Measurements from ENCODE around the gene RPN2. TPM values are rescaled to one million over a fixed set of nuclear protein-coding genes. Genes with fewer than 3 reads are reported as not detected.
A peak's percentile ranks its signal among the peaks of the same experiment; 100 is the strongest.

Gene RPN2
- total and polyA plus RNA-seq, 9 of the 15 experiments (the other 6 are each of a cell fraction or from before 2014, with no cell fraction given) = 168 to 548 (median 325) TPM

- Histone ChIP-seq H3K27me3 (ENCODE audit: control insufficient read depth in 2 of 2, insufficient read depth in 2 of 2, low read length in 2 of 2) (peaks cover 23 to 66% of the 10 kb centered on the region in 2 experiments), H2AFZ (ENCODE audit: low read depth, low read length) (no peak overlapping the region), H3K36me3 (ENCODE audit: control insufficient read depth, insufficient read depth, low read length) (no peaks in the 10 kb centered on the region), H3K9ac (ENCODE audit: insufficient read depth in 1 of 2, low read depth in 2 of 2, low read length in 2 of 2) (no peak overlapping the region), H3K27ac (ENCODE audit: extremely low read depth, low read depth, low read length) (no peak overlapping the region), H4K20me1 (replicated peaks; ENCODE audit: control insufficient read depth, insufficient read depth, low read length) (peaks cover 6% of the 10 kb centered on the region; the same call in 1 of the 2 replicates), H3K4me3 (no peak overlapping the region), H3K9me3 (replicated peaks; ENCODE audit: control insufficient read depth, insufficient read depth, low read depth, low read length) (no peaks in the 10 kb centered on the region), H3K79me2 (ENCODE audit: control insufficient read depth, insufficient read depth, low read length) (no peaks in the 10 kb centered on the region), H3K4me1 (replicated peaks in 1 of 2; ENCODE audit: control insufficient read depth in 2 of 2, insufficient read depth in 2 of 2, low read length in 2 of 2) (peaks cover 0 to 11% of the 10 kb centered on the region in 2 experiments; a peak in 1 of 5 replicates), H3K4me2 (ENCODE audit: insufficient read depth, low read length) (no peak overlapping the region), H3K9me1 (ENCODE audit: control insufficient read depth, insufficient read depth, low read length) (no peaks in the 10 kb centered on the region)
- ChIA-PET CTCF (ENCODE audit: low intra/inter-chr PET ratio) (no interaction called here), POLR2A (interaction anchor here (0.7 kb wide), 1 partner anchor 24 kb away, joined by 3 read pairs; no protein-coding TSS in a partner anchor)
- ATAC-seq = no peak
- no TSS peak for BruUV-seq (replicated peaks)
- DNase-seq (ENCODE audit: extremely low read depth in 1 of 4, low spot score in 3 of 4) = no peak
- 12% methylated on average over 4 of the region's 4 CpGs for WGBS (ENCODE audit: insufficient coverage, low coverage, missing lambda C conversion rate)
- in situ Hi-C loops (cut with MboI) = no loop called here
- no peak for FAIRE-seq
- TF ChIP-seq, protein P1, sequence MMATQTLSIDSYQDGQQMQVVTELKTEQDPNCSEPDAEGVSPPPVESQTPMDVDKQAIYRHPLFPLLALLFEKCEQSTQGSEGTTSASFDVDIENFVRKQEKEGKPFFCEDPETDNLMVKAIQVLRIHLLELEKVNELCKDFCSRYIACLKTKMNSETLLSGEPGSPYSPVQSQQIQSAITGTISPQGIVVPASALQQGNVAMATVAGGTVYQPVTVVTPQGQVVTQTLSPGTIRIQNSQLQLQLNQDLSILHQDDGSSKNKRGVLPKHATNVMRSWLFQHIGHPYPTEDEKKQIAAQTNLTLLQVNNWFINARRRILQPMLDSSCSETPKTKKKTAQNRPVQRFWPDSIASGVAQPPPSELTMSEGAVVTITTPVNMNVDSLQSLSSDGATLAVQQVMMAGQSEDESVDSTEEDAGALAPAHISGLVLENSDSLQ (IDR thresholded peaks at IDR 0.05) = peak; percentile 59; the same call in 1 of the 2 replicates
- no peak for TF ChIP-seq SRSF9 (IDR thresholded peaks at IDR 0.05; ENCODE audit: borderline replicate concordance, low read depth, low read length)
- intact Hi-C loops (cut with micrococcal nuclease) = no loop called here
Observed at GRCh38 chr20:37260923-37261322, 81.8 kb downstream of the RPN2 start.

DNA sequence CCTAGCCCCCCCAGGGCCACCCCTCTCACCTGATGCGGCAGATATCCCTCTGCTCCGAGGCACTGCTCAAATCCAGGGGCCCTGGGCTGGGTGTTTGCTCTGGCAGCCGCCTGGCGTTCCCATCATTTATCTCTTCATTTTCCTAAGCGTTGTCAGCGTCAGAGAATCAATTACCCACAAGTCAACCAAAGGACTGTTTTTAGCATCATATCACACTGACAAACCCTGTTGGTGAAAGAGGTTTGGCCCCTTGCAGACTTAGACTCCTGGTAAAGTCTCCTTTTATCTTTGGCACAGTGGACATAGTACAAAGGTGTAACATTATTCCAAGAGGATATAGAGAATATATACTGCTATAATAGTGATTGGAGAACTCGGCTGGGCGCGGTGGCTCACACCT lies 82.6 kb downstream of the RPN2 start, which contains the start of gene GHRH:
Gene GHRH (minus strand): TSS at position 101 of the 400 bp plus-strand sequence. CDS start 4,925 bp downstream, outside the sequence.
- H3K4me1 ChIP-seq (replicated peaks in 1 of 2; ENCODE audit: control insufficient read depth in 2 of 2, insufficient read depth in 2 of 2, low read length in 2 of 2) = peaks cover 0 to 7% of the 10 kb centered on the region in 2 experiments; a peak in 1 of 5 replicates
- H2AFZ ChIP-seq (ENCODE audit: low read depth, low read length) = no peak within 1 kb of the TSS
- 27% methylated on average over 9 of the region's 9 CpGs for WGBS (ENCODE audit: insufficient coverage, low coverage, missing lambda C conversion rate)
- H3K27ac ChIP-seq (ENCODE audit: extremely low read depth, low read depth, low read length) = no peak within 1 kb of the TSS
- ChIA-PET CTCF (ENCODE audit: low intra/inter-chr PET ratio) (no interaction called here), POLR2A (interaction anchor here (1.0 kb wide), 1 partner anchor 121 kb away, joined by 3 read pairs; no protein-coding TSS in a partner anchor)
- H3K9me1 ChIP-seq (ENCODE audit: control insufficient read depth, insufficient read depth, low read length) = no peaks in the 10 kb centered on the region
- no peak for DNase-seq (ENCODE audit: extremely low read depth in 1 of 4, low spot score in 3 of 4)
- H3K4me3 ChIP-seq = no peak within 1 kb of the TSS
- no peak for FAIRE-seq
- H3K27me3 ChIP-seq (ENCODE audit: control insufficient read depth in 2 of 2, insufficient read depth in 2 of 2, low read length in 2 of 2) = peaks cover 21 to 58% of the 10 kb centered on the region in 2 experiments
- in situ Hi-C loops (cut with MboI) (no loop called here), intact Hi-C loops (cut with micrococcal nuclease) (no loop called here)
- H4K20me1 ChIP-seq (replicated peaks; ENCODE audit: control insufficient read depth, insufficient read depth, low read length) = peaks cover 3% of the 10 kb centered on the region; the same call in 1 of the 2 replicates
- no peak for ATAC-seq
- no peak within 1 kb of the TSS for H3K9ac ChIP-seq (ENCODE audit: insufficient read depth in 1 of 2, low read depth in 2 of 2, low read length in 2 of 2)
- no TSS peak for BruUV-seq (replicated peaks)
- no peak within 1 kb of the TSS for H3K4me2 ChIP-seq (ENCODE audit: insufficient read depth, low read length)
- H3K36me3 ChIP-seq (ENCODE audit: control insufficient read depth, insufficient read depth, low read length) = no peaks in the 10 kb centered on the region
- H3K9me3 ChIP-seq (replicated peaks; ENCODE audit: control insufficient read depth, insufficient read depth, low read depth, low read length) = no peaks in the 10 kb centered on the region
- H3K79me2 ChIP-seq (ENCODE audit: control insufficient read depth, insufficient read depth, low read length) = no peaks in the 10 kb centered on the region
- no peak for TF ChIP-seq BDP1 (IDR thresholded peaks at IDR 0.05; ENCODE audit: insufficient read depth, insufficient read length)
- TF ChIP-seq CCNT2 (IDR thresholded peaks at IDR 0.05; ENCODE audit: borderline replicate concordance, extremely low read depth, insufficient read length, low read depth, low read length) = no peak
- no peak for TF ChIP-seq CREB3 (tag; conservative IDR thresholded peaks at IDR 0.05; ENCODE audit: low read depth)
- no peak for TF ChIP-seq RBM15 (IDR thresholded peaks at IDR 0.05; ENCODE audit: insufficient read depth, low read length)
- TF ChIP-seq PCBP1 (IDR thresholded peaks at IDR 0.05; ENCODE audit: low read depth, low read length, poor library complexity, severe bottlenecking) = no peak
- no peak for TF ChIP-seq TCFL5 (CRISPR knock-in tag; conservative IDR thresholded peaks at IDR 0.05)
- TF ChIP-seq PML (IDR thresholded peaks at IDR 0.05; ENCODE audit: low read length) = no peak
- no peak for TF ChIP-seq ZNF764 (CRISPR knock-in tag; IDR thresholded peaks at IDR 0.05; ENCODE audit: low read depth)
- TF ChIP-seq TCF3 (CRISPR knock-in tag; IDR thresholded peaks at IDR 0.05) = no peak
- no peak for TF ChIP-seq SAP30 (IDR thresholded peaks at IDR 0.05; ENCODE audit: borderline replicate concordance, insufficient read depth, low read depth, low read length, poor library complexity, severe bottlenecking)
- no peak for TF ChIP-seq ZNF830 (CRISPR knock-in tag; IDR thresholded peaks at IDR 0.05)
- TF ChIP-seq NFE2L1 (tag; IDR thresholded peaks at IDR 0.05; ENCODE audit: borderline replicate concordance, low read depth) = no peak
